ENCODE results near the gene CAMKV. TPM values are rescaled to one million over a fixed set of nuclear protein-coding genes. Genes with fewer than 3 reads are reported as not detected.
"Not testable (repeated sequence)": the region's sequence is repeated elsewhere in the genome, so short reads cannot be mapped to it uniquely, and the experiment has no call there.

The CAMKV gene
- total RNA-seq, 2 donors from 2014 or later = 0.75 to 7.1 TPM

- TF ChIP-seq, protein P1, sequence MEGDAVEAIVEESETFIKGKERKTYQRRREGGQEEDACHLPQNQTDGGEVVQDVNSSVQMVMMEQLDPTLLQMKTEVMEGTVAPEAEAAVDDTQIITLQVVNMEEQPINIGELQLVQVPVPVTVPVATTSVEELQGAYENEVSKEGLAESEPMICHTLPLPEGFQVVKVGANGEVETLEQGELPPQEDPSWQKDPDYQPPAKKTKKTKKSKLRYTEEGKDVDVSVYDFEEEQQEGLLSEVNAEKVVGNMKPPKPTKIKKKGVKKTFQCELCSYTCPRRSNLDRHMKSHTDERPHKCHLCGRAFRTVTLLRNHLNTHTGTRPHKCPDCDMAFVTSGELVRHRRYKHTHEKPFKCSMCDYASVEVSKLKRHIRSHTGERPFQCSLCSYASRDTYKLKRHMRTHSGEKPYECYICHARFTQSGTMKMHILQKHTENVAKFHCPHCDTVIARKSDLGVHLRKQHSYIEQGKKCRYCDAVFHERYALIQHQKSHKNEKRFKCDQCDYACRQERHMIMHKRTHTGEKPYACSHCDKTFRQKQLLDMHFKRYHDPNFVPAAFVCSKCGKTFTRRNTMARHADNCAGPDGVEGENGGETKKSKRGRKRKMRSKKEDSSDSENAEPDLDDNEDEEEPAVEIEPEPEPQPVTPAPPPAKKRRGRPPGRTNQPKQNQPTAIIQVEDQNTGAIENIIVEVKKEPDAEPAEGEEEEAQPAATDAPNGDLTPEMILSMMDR (conservative IDR thresholded peaks at IDR 0.05) = peak; percentile 83
- no peaks in the 10 kb centered on the region for H3K27me3 ChIP-seq (ENCODE audit: control insufficient read depth, insufficient read depth, low read length, poor library complexity, severe bottlenecking)
- no peaks in the 10 kb centered on the region for H3K9me3 ChIP-seq (ENCODE audit: control insufficient read depth, low read length)
- no peak overlapping the region for H3K4me3 ChIP-seq (ENCODE audit: low read length)
- peaks cover 14% of the 10 kb centered on the region for H3K27me3 Mint-ChIP-seq (ENCODE audit: insufficient read depth)
- no peak overlapping the region for H3K27ac Mint-ChIP-seq
- H3K9ac ChIP-seq (ENCODE audit: extremely low read depth, low read length, poor library complexity, severe bottlenecking) = no peak overlapping the region
- DNase-seq = peak; percentile 87
- no peaks in the 10 kb centered on the region for H3K9me3 Mint-ChIP-seq
- H3K27ac ChIP-seq (ENCODE audit: low read depth, low read length) = no peak overlapping the region
- WGBS, 2 experiments (ENCODE audit: insufficient coverage in 1 of 2, insufficient read length in 1 of 2) = 53 to 54% methylated on average over 8 to 14 of the region's 15 CpGs
- H3K36me3 Mint-ChIP-seq (ENCODE audit: low read depth) = no peaks in the 10 kb centered on the region
- H3K4me3 Mint-ChIP-seq = no peak overlapping the region
- peaks cover 22% of the 10 kb centered on the region for H3K4me1 ChIP-seq (ENCODE audit: control insufficient read depth, insufficient read depth, low read length)
- H3K36me3 ChIP-seq (ENCODE audit: control insufficient read depth, insufficient read depth, low read length) = no peaks in the 10 kb centered on the region
- peaks cover 46% of the 10 kb centered on the region for H3K4me1 Mint-ChIP-seq
Measured at GRCh38 chr3:49906073-49906743, 36.5 kb upstream of the CAMKV start.

DNA sequence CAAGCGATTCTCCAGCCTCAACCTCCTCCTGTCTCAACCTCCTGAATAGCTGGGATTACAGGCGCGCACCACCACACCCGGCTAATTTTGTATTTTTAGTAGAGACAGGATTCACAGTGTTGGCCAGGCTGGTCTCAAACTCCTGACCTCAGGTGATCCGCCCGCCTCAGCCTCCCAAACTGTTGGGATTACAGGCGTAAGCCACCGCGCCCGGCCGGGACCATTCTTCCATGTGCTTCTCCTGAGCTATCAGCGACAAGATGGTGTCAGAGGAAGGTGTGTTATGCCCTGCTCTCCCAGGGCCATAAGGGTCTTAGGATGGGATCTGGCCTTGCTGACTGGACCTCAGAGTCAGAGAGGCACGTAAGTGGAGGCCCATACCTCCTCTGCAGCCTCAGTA, 34.7 kb upstream of the CAMKV start:
- not testable (repeated sequence) for DNase-seq; H3K9ac ChIP-seq (ENCODE audit: extremely low read depth, low read length, poor library complexity, severe bottlenecking); H3K27ac Mint-ChIP-seq; H3K4me3 ChIP-seq (ENCODE audit: low read length); H3K36me3 ChIP-seq (ENCODE audit: control insufficient read depth, insufficient read depth, low read length); H3K27me3 Mint-ChIP-seq (ENCODE audit: insufficient read depth); H3K36me3 Mint-ChIP-seq (ENCODE audit: low read depth); H3K9me3 Mint-ChIP-seq; H3K27me3 ChIP-seq (ENCODE audit: control insufficient read depth, insufficient read depth, low read length, poor library complexity, severe bottlenecking); H3K27ac ChIP-seq (ENCODE audit: low read depth, low read length); H3K9me3 ChIP-seq (ENCODE audit: control insufficient read depth, low read length)
- WGBS, 2 experiments (ENCODE audit: insufficient coverage in 1 of 2, insufficient read length in 1 of 2) = 89 to 96% methylated on average over 8 to 13 of the region's 13 CpGs
- peaks cover 33% of the 10 kb centered on the region for H3K4me1 Mint-ChIP-seq
- H3K4me1 ChIP-seq (ENCODE audit: control insufficient read depth, insufficient read depth, low read length) = peaks cover 22% of the 10 kb centered on the region
- peak overlapping the region; percentile 45 for H3K4me3 Mint-ChIP-seq

DNA sequence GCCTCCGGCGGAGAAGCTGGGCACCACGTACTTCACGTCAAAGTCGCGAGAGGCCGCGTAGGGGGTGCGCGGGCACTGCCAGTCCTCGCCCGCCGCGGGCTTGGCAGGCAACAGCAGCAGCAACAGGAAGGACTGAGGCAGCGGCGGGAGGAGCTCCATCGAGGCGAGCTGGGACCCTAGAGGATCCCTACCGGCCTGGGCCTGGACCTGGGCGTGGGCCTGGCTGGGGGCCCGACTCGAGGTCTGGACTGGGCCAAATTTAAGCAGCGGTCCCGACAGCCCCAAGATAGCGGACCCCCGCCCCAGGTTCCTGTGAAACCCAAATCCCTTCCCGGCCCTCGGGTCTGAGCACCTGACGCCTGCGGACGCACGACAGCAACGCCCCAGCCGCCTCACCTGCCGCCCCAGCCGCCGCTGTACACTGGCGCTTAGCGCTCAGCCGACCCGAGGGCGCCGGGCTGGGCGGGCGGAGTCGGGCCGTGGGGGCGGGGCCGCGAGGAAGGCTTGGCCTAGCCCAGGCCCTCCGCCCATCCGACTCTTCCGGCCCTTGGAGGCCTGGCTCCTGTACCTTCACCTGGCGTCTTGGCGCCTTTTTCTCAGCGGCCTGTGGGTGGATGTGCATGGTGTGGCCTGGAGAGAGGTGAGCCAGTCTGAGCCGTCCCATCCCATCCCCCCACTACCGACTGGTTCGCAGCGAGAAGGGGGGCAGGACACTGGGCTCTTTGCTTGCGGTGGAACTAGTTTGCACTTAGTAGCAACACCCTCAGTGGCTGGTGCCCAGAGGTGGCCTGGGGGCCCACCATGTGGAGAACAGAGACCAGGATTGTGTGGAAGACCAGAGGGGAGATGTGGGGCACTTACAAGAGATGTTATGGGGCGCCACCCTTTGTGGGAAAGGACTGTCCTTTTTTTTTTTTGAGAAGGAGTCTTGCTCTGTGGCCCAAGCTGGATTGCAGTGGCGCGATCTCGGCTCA, 34.0 kb upstream of the CAMKV start, which contains the start of gene MST1R:
Gene MST1R, minus strand, starts transcription at position 423 of the 974 bp plus-strand sequence. Its CDS starts 264 bp downstream, at position 159.
- H3K4me3 Mint-ChIP-seq = peak within 1 kb of the TSS; percentile 45

More for the DNA sequence above, 34.0 kb upstream of the CAMKV start, which contains the start of gene MST1R:
- Histone ChIP-seq H3K9me3 (ENCODE audit: control insufficient read depth, low read length) (no peaks in the 10 kb centered on the region), H3K9ac (ENCODE audit: extremely low read depth, low read length, poor library complexity, severe bottlenecking) (no peak within 1 kb of the TSS), H3K4me3 (ENCODE audit: low read length) (no peak within 1 kb of the TSS), H3K27me3 (ENCODE audit: control insufficient read depth, insufficient read depth, low read length, poor library complexity, severe bottlenecking) (no peaks in the 10 kb centered on the region), H3K27ac (ENCODE audit: low read depth, low read length) (no peak within 1 kb of the TSS), H3K36me3 (ENCODE audit: control insufficient read depth, insufficient read depth, low read length) (no peaks in the 10 kb centered on the region), H3K4me1 (ENCODE audit: control insufficient read depth, insufficient read depth, low read length) (peaks cover 16% of the 10 kb centered on the region)
- TF ChIP-seq, protein P1 (conservative IDR thresholded peaks at IDR 0.05) = peak; percentile 22
- H3K4me1 Mint-ChIP-seq = peaks cover 26% of the 10 kb centered on the region
- 45 to 58% methylated on average over 38 to 65 of the region's 65 CpGs for WGBS, 2 experiments (ENCODE audit: insufficient coverage in 1 of 2, insufficient read length in 1 of 2)
- H3K9me3 Mint-ChIP-seq = no peaks in the 10 kb centered on the region
- H3K27ac Mint-ChIP-seq = peak within 1 kb of the TSS; percentile 86
- peak; percentile 97 for DNase-seq
- H3K27me3 Mint-ChIP-seq (ENCODE audit: insufficient read depth) = peaks cover 3% of the 10 kb centered on the region
- H3K36me3 Mint-ChIP-seq (ENCODE audit: low read depth) = no peaks in the 10 kb centered on the region

All from endodermal cell (in vitro differentiated cells).